ENCODE measurements around the gene CDKN2D. TPM values are rescaled to one million over a fixed set of nuclear protein-coding genes. Genes with fewer than 3 reads are reported as not detected.

CDKN2D gene
- total RNA-seq, 1 experiment from 2014 or later, result 13.8 TPM

DNA sequence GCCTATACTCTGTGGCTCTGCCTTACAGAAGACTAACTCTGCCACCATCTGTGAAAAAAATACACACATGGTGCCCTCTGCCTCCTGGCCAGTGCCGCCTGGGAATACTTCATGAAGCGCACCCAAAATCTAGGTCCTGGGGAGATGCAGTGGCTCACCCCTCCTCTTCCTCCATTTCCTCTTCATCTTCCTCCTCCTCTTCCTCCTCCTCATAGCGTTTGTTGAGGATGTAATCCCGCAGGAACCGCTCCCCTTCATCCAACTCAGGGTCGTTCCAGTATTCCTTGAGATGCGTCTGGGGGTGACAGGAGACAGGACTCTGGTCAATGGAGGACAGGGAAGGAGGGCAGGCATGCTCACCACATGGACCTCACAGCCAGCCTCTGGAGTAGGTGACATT, 8.6 kb downstream of the CDKN2D start:
- intact Hi-C loops (cut with micrococcal nuclease), result no loop called here
- DNase-seq (ENCODE audit: low read depth, low spot score), result no peak

More for the DNA sequence above, 8.6 kb downstream of the CDKN2D start:
- Histone ChIP-seq H4K20me1 (ENCODE audit: insufficient read depth) (no peaks in the 10 kb centered on the region), H3K9me3 (ENCODE audit: control insufficient read depth in 1 of 2, insufficient read depth in 1 of 2, low read depth in 1 of 2, low read length in 2 of 2) (no peaks in the 10 kb centered on the region), H3K9me2 (ENCODE audit: insufficient read depth) (no peaks in the 10 kb centered on the region), H3K79me2 (ENCODE audit: insufficient read depth, low read length) (peaks cover 23% of the 10 kb centered on the region), H3K4me2 (ENCODE audit: low read length) (no peak overlapping the region), H3K4me3 (replicated peaks in 1 of 2; ENCODE audit: low read depth in 1 of 2, low read length in 2 of 2) (no peak overlapping the region), H2AFZ (ENCODE audit: low read depth, low read length, poor library complexity, severe bottlenecking) (no peak overlapping the region), H3K4me1 (ENCODE audit: control insufficient read depth in 1 of 2, insufficient read depth in 2 of 2, low read length in 2 of 2) (peaks cover 5 to 8% of the 10 kb centered on the region in 2 experiments; a peak in 3 of 4 replicates), H3K27me3 (ENCODE audit: insufficient read depth, low read length) (no peaks in the 10 kb centered on the region), H3K9ac (ENCODE audit: low read length) (no peak overlapping the region), H3K36me3 (ENCODE audit: control insufficient read depth in 1 of 2, insufficient read depth in 2 of 2, low read length in 2 of 2) (peaks cover 15 to 51% of the 10 kb centered on the region in 2 experiments; a peak in 3 of 4 replicates), H3K27ac (ENCODE audit: low read depth, low read length) (no peak overlapping the region)
- ChIA-PET POLR2A (no interaction called here), RAD21 (ENCODE audit: low non-redundant PET in 1 of 2, low total read pairs in 2 of 2, uncharacterized antibody in 2 of 2, unreplicated experiment in 2 of 2) (no interaction called here), CTCF (no interaction called here)
- TF ChIP-seq ZNF274 (IDR thresholded peaks at IDR 0.05; ENCODE audit: low read depth, low read length) (no peak), CTCF (IDR thresholded peaks at IDR 0.05 in 2 of 3, conservative IDR thresholded peaks at IDR 0.05 in 1 of 3; ENCODE audit: borderline replicate concordance in 1 of 3, insufficient read depth in 1 of 3, low read depth in 2 of 3, low read length in 2 of 3) (no peak), ELF1 (IDR thresholded peaks at IDR 0.05; ENCODE audit: borderline replicate concordance, low read depth) (no peak), POLR2A (IDR thresholded peaks at IDR 0.05; ENCODE audit: borderline replicate concordance, extremely low read depth, insufficient read depth, insufficient read length) (no peak), POLR2AphosphoS5 (IDR thresholded peaks at IDR 0.05; ENCODE audit: low read depth, low read length) (no peak)
- no peak for ATAC-seq
- BruUV-seq (replicated peaks), result no TSS peak

All from HCT116 (cell line).